PFSK-1 (cell line): ENCODE data around the gene CAP1.

Source experiments
- FOXP2 ChIP-seq: optimal IDR thresholded peaks from 2 replicates; pipeline ENCODE3; 2011; ENCODE audit warnings: borderline replicate concordance, control low read depth, inconsistent platforms; ENCODE audit not compliant: insufficient read depth; ENCODE audit errors: extremely low read length, extremely low read depth
- POLR2AphosphoS5 ChIP-seq: IDR thresholded peaks from 2 replicates; pipeline ENCODE4 v1.6.1; 2012; ENCODE audit warnings: low read depth, mild to moderate bottlenecking, control low read depth, low read length, moderate library complexity
- SIN3A ChIP-seq: IDR thresholded peaks from 2 replicates; pipeline ENCODE4 v1.6.1; 2012; ENCODE audit warnings: mild to moderate bottlenecking, low read length, moderate library complexity, borderline replicate concordance; ENCODE audit not compliant: insufficient read depth
- TAF1 ChIP-seq: IDR thresholded peaks from 2 replicates; pipeline ENCODE4 v1.6.1; 2012; ENCODE audit warnings: low read length, control low read depth, borderline replicate concordance; ENCODE audit not compliant: insufficient read depth
- TF ChIP-seq, protein P1 (sequence below), 2 experiments: IDR thresholded peaks; 2 replicates each; pipeline versions ENCODE4 v1.6.1 to v1.8.0; 2011 to 2012; ENCODE audit warnings: low read depth in 2 of 2, low read length in 2 of 2, control low read depth in 1 of 2, inconsistent platforms in 1 of 2, mild to moderate bottlenecking in 1 of 2, moderate library complexity in 1 of 2; ENCODE audit not compliant: insufficient read depth in 1 of 2

The CAP1 gene

DNA sequence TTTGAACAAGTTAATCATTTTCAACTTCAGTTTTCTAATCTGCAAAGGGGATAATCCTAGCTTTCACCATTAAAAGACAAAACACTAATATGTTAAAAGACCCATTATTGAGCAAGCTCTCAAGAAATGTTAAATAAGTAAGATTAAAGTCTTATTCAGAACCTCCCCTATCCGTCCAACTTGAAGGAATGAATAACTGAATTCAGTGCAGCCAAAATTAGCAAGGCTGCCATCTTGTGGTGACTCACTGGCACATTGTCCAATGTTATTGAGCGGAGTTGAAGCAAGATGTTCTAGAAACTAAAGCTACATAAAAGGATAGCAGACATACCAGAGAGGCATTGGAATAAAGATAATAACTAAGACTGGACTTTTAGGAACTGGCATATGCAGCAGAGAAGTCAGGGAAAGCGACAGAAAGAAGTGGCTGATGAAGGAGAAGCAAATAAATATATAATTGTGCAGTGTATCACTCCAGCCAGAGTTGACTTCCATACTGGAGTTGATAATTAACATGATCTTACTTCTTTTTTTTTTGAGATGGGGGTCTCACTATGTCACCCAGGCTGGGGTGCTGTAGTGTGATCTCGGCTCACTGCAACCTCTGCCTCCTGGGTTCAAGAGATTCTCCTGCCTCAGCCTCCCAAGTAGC is 8.2 kb upstream of the CAP1 start:
- TF ChIP-seq SIN3A (no peak), POLR2AphosphoS5 (no peak), FOXP2 (no peak), TAF1 (no peak)
- TF ChIP-seq, protein P1, sequence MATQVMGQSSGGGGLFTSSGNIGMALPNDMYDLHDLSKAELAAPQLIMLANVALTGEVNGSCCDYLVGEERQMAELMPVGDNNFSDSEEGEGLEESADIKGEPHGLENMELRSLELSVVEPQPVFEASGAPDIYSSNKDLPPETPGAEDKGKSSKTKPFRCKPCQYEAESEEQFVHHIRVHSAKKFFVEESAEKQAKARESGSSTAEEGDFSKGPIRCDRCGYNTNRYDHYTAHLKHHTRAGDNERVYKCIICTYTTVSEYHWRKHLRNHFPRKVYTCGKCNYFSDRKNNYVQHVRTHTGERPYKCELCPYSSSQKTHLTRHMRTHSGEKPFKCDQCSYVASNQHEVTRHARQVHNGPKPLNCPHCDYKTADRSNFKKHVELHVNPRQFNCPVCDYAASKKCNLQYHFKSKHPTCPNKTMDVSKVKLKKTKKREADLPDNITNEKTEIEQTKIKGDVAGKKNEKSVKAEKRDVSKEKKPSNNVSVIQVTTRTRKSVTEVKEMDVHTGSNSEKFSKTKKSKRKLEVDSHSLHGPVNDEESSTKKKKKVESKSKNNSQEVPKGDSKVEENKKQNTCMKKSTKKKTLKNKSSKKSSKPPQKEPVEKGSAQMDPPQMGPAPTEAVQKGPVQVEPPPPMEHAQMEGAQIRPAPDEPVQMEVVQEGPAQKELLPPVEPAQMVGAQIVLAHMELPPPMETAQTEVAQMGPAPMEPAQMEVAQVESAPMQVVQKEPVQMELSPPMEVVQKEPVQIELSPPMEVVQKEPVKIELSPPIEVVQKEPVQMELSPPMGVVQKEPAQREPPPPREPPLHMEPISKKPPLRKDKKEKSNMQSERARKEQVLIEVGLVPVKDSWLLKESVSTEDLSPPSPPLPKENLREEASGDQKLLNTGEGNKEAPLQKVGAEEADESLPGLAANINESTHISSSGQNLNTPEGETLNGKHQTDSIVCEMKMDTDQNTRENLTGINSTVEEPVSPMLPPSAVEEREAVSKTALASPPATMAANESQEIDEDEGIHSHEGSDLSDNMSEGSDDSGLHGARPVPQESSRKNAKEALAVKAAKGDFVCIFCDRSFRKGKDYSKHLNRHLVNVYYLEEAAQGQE (IDR thresholded peaks at IDR 0.05; ENCODE audit: insufficient read depth in 1 of 2, low read depth in 2 of 2, low read length in 2 of 2) = no peak

DNA sequence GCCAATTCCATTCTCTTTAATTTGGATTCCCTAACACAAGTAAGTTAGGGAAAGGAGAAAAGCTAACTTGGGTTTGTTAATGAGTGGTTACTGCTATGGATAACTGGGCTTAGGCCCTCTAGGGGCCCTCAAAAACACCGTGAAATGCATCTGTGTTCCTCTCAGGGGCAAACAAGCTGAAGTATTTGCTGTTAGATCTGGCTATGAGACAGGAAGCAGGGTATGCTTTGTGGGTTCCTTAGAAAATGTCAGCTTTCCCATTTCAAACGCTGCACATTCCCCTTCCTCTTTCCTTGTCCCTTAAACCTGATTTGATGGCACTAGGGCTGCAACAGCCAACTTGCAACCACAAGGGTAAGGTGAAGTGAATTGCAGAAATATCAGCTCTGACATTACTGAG is 5.7 kb upstream of the CAP1 start:
- TF ChIP-seq SIN3A (no peak), POLR2AphosphoS5 (no peak), FOXP2 (no peak), TAF1 (no peak)
- TF ChIP-seq, protein P1 (IDR thresholded peaks at IDR 0.05; ENCODE audit: insufficient read depth in 1 of 2, low read depth in 2 of 2, low read length in 2 of 2) = no peak

DNA sequence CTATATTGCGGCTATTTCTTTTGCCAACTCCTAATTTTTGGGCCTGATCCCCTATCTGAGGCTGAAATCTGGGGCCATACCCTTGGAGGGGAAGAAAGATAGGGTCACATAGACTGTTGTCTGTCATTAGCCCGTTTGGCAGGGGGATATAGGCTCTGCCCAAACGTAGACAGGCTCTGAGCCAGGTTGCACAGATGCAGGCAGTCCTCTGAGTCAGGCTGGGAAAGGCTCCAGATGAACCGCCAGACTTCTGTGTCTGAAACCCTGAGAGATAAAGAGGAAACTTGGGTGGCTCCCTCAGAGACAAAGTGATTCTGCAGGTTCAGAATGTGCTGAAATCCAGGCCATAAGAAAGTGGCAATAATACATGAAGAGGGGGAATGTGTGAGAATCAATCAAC is 4.0 kb upstream of the CAP1 start:
- TF ChIP-seq POLR2AphosphoS5 (no peak), TAF1 (no peak), FOXP2 (no peak), SIN3A (no peak)
- TF ChIP-seq, protein P1 (IDR thresholded peaks at IDR 0.05; ENCODE audit: insufficient read depth in 1 of 2, low read depth in 2 of 2, low read length in 2 of 2) = no peak

DNA sequence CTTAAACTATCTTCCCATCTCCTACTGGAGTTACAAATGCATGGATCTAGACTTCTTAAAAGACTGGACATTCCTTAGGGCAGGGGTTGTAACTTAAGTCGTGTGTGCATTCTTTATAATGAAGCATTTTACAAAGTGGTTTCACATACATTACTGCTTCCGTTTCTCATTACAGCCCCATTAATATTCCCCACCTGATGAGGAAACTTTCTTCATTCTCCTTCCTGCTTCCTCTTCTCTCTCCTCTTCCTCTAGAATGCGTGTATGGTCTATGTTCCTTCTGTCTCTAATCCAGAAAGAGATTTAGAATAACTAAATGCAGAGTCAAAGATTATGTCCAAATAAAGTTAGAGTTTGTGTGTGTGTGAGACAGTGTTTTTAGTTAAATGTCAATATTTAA is 1.8 kb upstream of the CAP1 start:
- no peak for TF ChIP-seq FOXP2
- TF ChIP-seq, protein P1 (IDR thresholded peaks at IDR 0.05; ENCODE audit: insufficient read depth in 1 of 2, low read depth in 2 of 2, low read length in 2 of 2) = no peak
- no peak for TF ChIP-seq TAF1
- no peak for TF ChIP-seq SIN3A
- no peak for TF ChIP-seq POLR2AphosphoS5

DNA sequence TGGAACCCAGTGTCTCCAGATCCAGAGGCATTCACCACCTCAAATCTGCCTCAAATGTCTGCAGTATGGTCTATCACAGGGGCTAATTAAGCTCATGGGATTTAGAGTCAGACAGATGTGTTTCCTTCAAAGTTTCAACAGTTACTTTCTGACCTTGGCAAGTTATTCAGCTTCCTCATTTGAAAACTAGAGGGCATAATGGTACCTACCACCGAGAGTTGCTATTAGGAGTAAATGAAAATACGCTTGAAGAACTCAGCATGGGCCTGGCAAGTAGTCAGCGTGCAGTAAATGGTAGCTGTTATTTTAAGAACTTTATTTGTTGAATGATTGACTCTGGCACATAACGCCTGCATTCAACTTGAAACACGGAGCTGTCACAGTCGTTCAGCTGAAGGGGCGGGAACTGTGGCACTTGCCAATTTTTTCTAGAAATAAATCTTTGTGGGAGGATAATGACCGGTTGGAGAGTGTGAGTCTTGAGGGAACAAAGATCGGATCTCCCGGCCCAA is 1.2 kb upstream of the CAP1 start:
- TF ChIP-seq, protein P1 (IDR thresholded peaks at IDR 0.05; ENCODE audit: insufficient read depth in 1 of 2, low read depth in 2 of 2, low read length in 2 of 2) = peak in 1 of 2 experiments; percentile 34; a peak in 1 of 4 replicates
- TF ChIP-seq TAF1 = no peak
